Activated CD4-positive, alpha-beta T cell treated with anti-CD3 and anti-CD28 coated beads for 36 hours (primary cell): ENCODE results near the gene UBASH3A. TPM values are rescaled to one million over a fixed set of nuclear protein-coding genes. Genes with fewer than 3 reads are reported as not detected.
"Not testable (repeated sequence)": the region's sequence is repeated elsewhere in the genome, so short reads cannot be mapped to it uniquely, and the experiment has no call there.

ENCODE experiments used
- ATAC-seq: fragments of 200-7000 bp; cut with Tn5 transposase; one replicate; pipeline ENCODE4 v1.10.0; 2021; ENCODE audit warnings: mild to moderate bottlenecking, moderate library complexity
- CTCF ChIA-PET: fragments of 350-600 bp; sonication (Branson Sonifier 250); formaldehyde crosslinking; loops from one replicate; lab custom pipeline; 2021; ENCODE audit warnings: antibody characterized with exemption; lab: Charles Lee
- POLR2A ChIA-PET: fragments of 350-600 bp; sonication (Branson Sonifier 250); formaldehyde crosslinking; loops from one replicate; lab custom pipeline; 2021; ENCODE audit warnings: antibody characterized with exemption, inconsistent platforms; lab: Charles Lee
- DNase-seq: peaks from one replicate; pipeline ENCODE4 v3.0.0-alpha.2; 2020
- H3K27ac Mint-ChIP-seq: one replicate; pipeline ENCODE4 v1.8.0; 2021; ENCODE audit warnings: mixed read lengths
- H3K27me3 Mint-ChIP-seq: one replicate; pipeline ENCODE4 v1.8.0; 2021; ENCODE audit warnings: mixed read lengths
- H3K36me3 Mint-ChIP-seq: one replicate; pipeline ENCODE4 v1.8.0; 2021; ENCODE audit warnings: low read depth, mixed read lengths
- H3K4me1 Mint-ChIP-seq: one replicate; pipeline ENCODE4 v1.8.0; 2021; ENCODE audit warnings: mixed read lengths
- H3K4me3 Mint-ChIP-seq: one replicate; pipeline ENCODE4 v1.8.0; 2021; ENCODE audit warnings: mild to moderate bottlenecking, moderate library complexity, mixed read lengths
- H3K9me3 Mint-ChIP-seq: one replicate; pipeline ENCODE4 v1.8.0; 2021; ENCODE audit warnings: low read depth, mixed read lengths
- intact Hi-C, 2 experiments: fragments of 100-400 bp; cut with DNase I in 1 of 2; cut with micrococcal nuclease in 1 of 2; formaldehyde crosslinking; loops; one replicate each; pipeline versions ENCODE4 v1.14.2 to v1.15.1; 2022 to 2024; cut with DNase I, micrococcal nuclease
- total RNA-seq, 2 experiments: library from RNA; stranded (reverse); gene quantifications; one replicate each; pipeline ENCODE4 v1.2.3, GENCODE V29; 2021

The UBASH3A gene
- total RNA-seq, 2 experiments from 2014 or later: 37.3 to 39.0 TPM

GRCh38 chr21:42465803-42466127, 62.1 kb downstream of the UBASH3A start:
- ChIA-PET CTCF (no interaction called here), POLR2A (no interaction called here)
- no peak for ATAC-seq
- no peaks in the 10 kb centered on the region for H3K27me3 Mint-ChIP-seq
- intact Hi-C loops: loop anchor here in 1 of 2 experiments (5.0 kb wide), 1 partner anchor 62 kb away; no protein-coding TSS in a partner anchor
- H3K4me3 Mint-ChIP-seq: no peak overlapping the region
- DNase-seq: no peak
- H3K27ac Mint-ChIP-seq: no peak overlapping the region
- H3K9me3 Mint-ChIP-seq: peaks cover 1% of the 10 kb centered on the region
- no peaks in the 10 kb centered on the region for H3K36me3 Mint-ChIP-seq
- H3K4me1 Mint-ChIP-seq: peaks cover 50% of the 10 kb centered on the region

- no peaks in the 10 kb centered on the region for H3K27me3 Mint-ChIP-seq
- no peaks in the 10 kb centered on the region for H3K36me3 Mint-ChIP-seq
- POLR2A ChIA-PET: interaction anchor here (0.6 to 1.2 kb wide), 2 partner anchors 10 to 17 kb away, joined by 5 read pairs; no protein-coding TSS in a partner anchor
Measured at GRCh38 chr21:42466700-42467099, 63.0 kb downstream of the UBASH3A start.

GRCh38 chr21:42467140-42467983, 63.7 kb downstream of the UBASH3A start:
- intact Hi-C loops: loop anchor here in 1 of 2 experiments (5.0 kb wide), 1 partner anchor 60 kb away; no protein-coding TSS in a partner anchor
- POLR2A ChIA-PET: interaction anchor here (0.6 to 1.2 kb wide), 2 partner anchors 11 to 16 kb away, joined by 5 read pairs; no protein-coding TSS in a partner anchor
- DNase-seq: peak; percentile 43
- no peaks in the 10 kb centered on the region for H3K36me3 Mint-ChIP-seq
- no peak overlapping the region for H3K27ac Mint-ChIP-seq
- H3K4me1 Mint-ChIP-seq: peaks cover 34% of the 10 kb centered on the region
- no peaks in the 10 kb centered on the region for H3K27me3 Mint-ChIP-seq
- H3K9me3 Mint-ChIP-seq: no peaks in the 10 kb centered on the region
- no peak for ATAC-seq
- CTCF ChIA-PET: interaction anchor here (0.7 to 1.1 kb wide), 8 partner anchors 11 to 157 kb away, joined by 3 to 4 read pairs (median 3); no protein-coding TSS in a partner anchor
- H3K4me3 Mint-ChIP-seq: no peak overlapping the region

More at GRCh38 chr21:42466700-42467099, 63.0 kb downstream of the UBASH3A start:
- Mint-ChIP-seq H3K27ac (no peak overlapping the region), H3K4me1 (peaks cover 41% of the 10 kb centered on the region), H3K9me3 (no peaks in the 10 kb centered on the region), H3K4me3 (no peak overlapping the region)
- DNase-seq (no peak), ATAC-seq (no peak)
- CTCF ChIA-PET: interaction anchor here (0.7 to 1.1 kb wide), 8 partner anchors 12 to 156 kb away, joined by 3 to 4 read pairs (median 3); no protein-coding TSS in a partner anchor
- intact Hi-C loops: loop anchor here in 1 of 2 experiments (5.0 kb wide), 1 partner anchor 61 kb away; no protein-coding TSS in a partner anchor

- ATAC-seq: no peak
- Mint-ChIP-seq H3K27ac (no peak overlapping the region), H3K4me3 (no peak overlapping the region), H3K36me3 (no peaks in the 10 kb centered on the region), H3K9me3 (no peaks in the 10 kb centered on the region), H3K27me3 (no peaks in the 10 kb centered on the region), H3K4me1 (peaks cover 26% of the 10 kb centered on the region)
- intact Hi-C loops: loop anchor here in 1 of 2 experiments (5.0 kb wide), 1 partner anchor 59 kb away; no protein-coding TSS in a partner anchor
- DNase-seq: no peak
- POLR2A ChIA-PET: no interaction called here
- CTCF ChIA-PET: interaction anchor here (0.6 to 1.1 kb wide), 3 partner anchors 9 to 323 kb away, joined by 3 to 4 read pairs (median 3); no protein-coding TSS in a partner anchor
Measured at GRCh38 chr21:42468491-42469131, 64.9 kb downstream of the UBASH3A start.

GRCh38 chr21:42469272-42469671, 65.6 kb downstream of the UBASH3A start:
- DNase-seq: peak; percentile 16
- CTCF ChIA-PET: interaction anchor here (0.6 to 1.1 kb wide), 3 partner anchors 8 to 323 kb away, joined by 3 to 4 read pairs (median 3); no protein-coding TSS in a partner anchor
- no peaks in the 10 kb centered on the region for H3K36me3 Mint-ChIP-seq
- H3K27me3 Mint-ChIP-seq: peaks cover 2% of the 10 kb centered on the region
- no peak overlapping the region for H3K27ac Mint-ChIP-seq
- H3K4me3 Mint-ChIP-seq: no peak overlapping the region
- peak; percentile 41 for ATAC-seq
- no peaks in the 10 kb centered on the region for H3K9me3 Mint-ChIP-seq
- intact Hi-C loops: loop anchor here in 1 of 2 experiments (5.0 kb wide), 1 partner anchor 58 kb away; no protein-coding TSS in a partner anchor
- H3K4me1 Mint-ChIP-seq: peaks cover 20% of the 10 kb centered on the region
- POLR2A ChIA-PET: interaction anchor here (0.6 kb wide), 1 partner anchor 95 kb away, joined by 3 read pairs; no protein-coding TSS in a partner anchor

GRCh38 chr21:42469726-42470125, 66.0 kb downstream of the UBASH3A start:
- intact Hi-C loops: loop anchor here in 1 of 2 experiments (5.0 kb wide), 1 partner anchor 58 kb away; no protein-coding TSS in a partner anchor
- CTCF ChIA-PET: not testable (repeated sequence)
- POLR2A ChIA-PET: interaction anchor here (0.6 kb wide), 1 partner anchor 95 kb away, joined by 3 read pairs; no protein-coding TSS in a partner anchor

GRCh38 chr21:42471206-42471605, 67.5 kb downstream of the UBASH3A start:
- H3K4me1 Mint-ChIP-seq: peaks cover 9% of the 10 kb centered on the region
- ATAC-seq: no peak
- no peak overlapping the region for H3K27ac Mint-ChIP-seq
- no peak for DNase-seq
- no peaks in the 10 kb centered on the region for H3K36me3 Mint-ChIP-seq
- H3K9me3 Mint-ChIP-seq: no peaks in the 10 kb centered on the region
- CTCF ChIA-PET: no interaction called here
- no peak overlapping the region for H3K4me3 Mint-ChIP-seq
- POLR2A ChIA-PET: no interaction called here
- intact Hi-C loops: no loop called here
- peaks cover 3% of the 10 kb centered on the region for H3K27me3 Mint-ChIP-seq

More at GRCh38 chr21:42469726-42470125, 66.0 kb downstream of the UBASH3A start:
- peak; percentile 0 for DNase-seq
- not testable (repeated sequence) for H3K9me3 Mint-ChIP-seq, H3K4me3 Mint-ChIP-seq, H3K27ac Mint-ChIP-seq, H3K36me3 Mint-ChIP-seq, ATAC-seq, H3K27me3 Mint-ChIP-seq
- peaks cover 18% of the 10 kb centered on the region for H3K4me1 Mint-ChIP-seq

- H3K27me3 Mint-ChIP-seq: peaks cover 3% of the 10 kb centered on the region
- ChIA-PET CTCF (no interaction called here), POLR2A (no interaction called here)
- H3K4me1 Mint-ChIP-seq: peaks cover 9% of the 10 kb centered on the region
- intact Hi-C loops: no loop called here
- no peak overlapping the region for H3K27ac Mint-ChIP-seq
- DNase-seq (peak; percentile 2), ATAC-seq (no peak)
- no peak overlapping the region for H3K4me3 Mint-ChIP-seq
- no peaks in the 10 kb centered on the region for H3K36me3 Mint-ChIP-seq
- no peaks in the 10 kb centered on the region for H3K9me3 Mint-ChIP-seq
Measured at GRCh38 chr21:42471716-42472330, 68.1 kb downstream of the UBASH3A start.

- intact Hi-C loops: no loop called here
- POLR2A ChIA-PET: no interaction called here
- Mint-ChIP-seq H3K36me3 (no peaks in the 10 kb centered on the region), H3K9me3 (no peaks in the 10 kb centered on the region), H3K27me3 (peaks cover 3% of the 10 kb centered on the region), H3K4me3 (no peak overlapping the region), H3K27ac (no peak overlapping the region), H3K4me1 (peaks cover 5% of the 10 kb centered on the region)
- CTCF ChIA-PET: no interaction called here
- ATAC-seq (no peak), DNase-seq (no peak)
Measured at GRCh38 chr21:42472521-42472920, 68.8 kb downstream of the UBASH3A start.

- no peak for DNase-seq
- Mint-ChIP-seq H3K4me1 (peaks cover 4% of the 10 kb centered on the region), H3K27ac (no peak overlapping the region), H3K27me3 (peaks cover 3% of the 10 kb centered on the region), H3K36me3 (no peaks in the 10 kb centered on the region), H3K9me3 (no peaks in the 10 kb centered on the region), H3K4me3 (no peak overlapping the region)
- ChIA-PET CTCF (no interaction called here), POLR2A (no interaction called here)
- no peak for ATAC-seq
- intact Hi-C loops: no loop called here
Measured at GRCh38 chr21:42473498-42474042, 69.9 kb downstream of the UBASH3A start.
